Loucy (cell line): ENCODE results near the gene MINDY2.
"Not testable (repeated sequence)": the region's sequence is repeated elsewhere in the genome, so short reads cannot be mapped to it uniquely, and the experiment has no call there.

Experiments
- CTCF ChIP-seq: fragments of 200-600 bp; sonication (generic); conservative IDR thresholded peaks from 2 replicates; pipeline ENCODE4 v1.5.1; 2014; ENCODE audit warnings: mild to moderate bottlenecking, antibody characterized with exemption, low read length
- EZH2phosphoT487 ChIP-seq: fragments of 200-600 bp; IDR thresholded peaks from 2 replicates; pipeline ENCODE4 v1.6.1; 2018; ENCODE audit warnings: antibody characterized with exemption, mild to moderate bottlenecking, moderate library complexity, borderline replicate concordance

GRCh38 chr15:58823267-58823666 lies 52.2 kb downstream of the MINDY2 start:
- not testable (repeated sequence) for TF ChIP-seq CTCF, EZH2phosphoT487
